ENCODE measurements around the gene MUCL1. TPM values are rescaled to one million over a fixed set of nuclear protein-coding genes. Genes with fewer than 3 reads are reported as not detected.
A peak's percentile ranks its signal among the peaks of the same experiment; 100 is the strongest.

MUCL1 gene
- total and polyA plus RNA-seq, 2 of the 13 experiments (the other 11 are each of a cell fraction or from before 2014, with no cell fraction given) = not detected

DNA sequence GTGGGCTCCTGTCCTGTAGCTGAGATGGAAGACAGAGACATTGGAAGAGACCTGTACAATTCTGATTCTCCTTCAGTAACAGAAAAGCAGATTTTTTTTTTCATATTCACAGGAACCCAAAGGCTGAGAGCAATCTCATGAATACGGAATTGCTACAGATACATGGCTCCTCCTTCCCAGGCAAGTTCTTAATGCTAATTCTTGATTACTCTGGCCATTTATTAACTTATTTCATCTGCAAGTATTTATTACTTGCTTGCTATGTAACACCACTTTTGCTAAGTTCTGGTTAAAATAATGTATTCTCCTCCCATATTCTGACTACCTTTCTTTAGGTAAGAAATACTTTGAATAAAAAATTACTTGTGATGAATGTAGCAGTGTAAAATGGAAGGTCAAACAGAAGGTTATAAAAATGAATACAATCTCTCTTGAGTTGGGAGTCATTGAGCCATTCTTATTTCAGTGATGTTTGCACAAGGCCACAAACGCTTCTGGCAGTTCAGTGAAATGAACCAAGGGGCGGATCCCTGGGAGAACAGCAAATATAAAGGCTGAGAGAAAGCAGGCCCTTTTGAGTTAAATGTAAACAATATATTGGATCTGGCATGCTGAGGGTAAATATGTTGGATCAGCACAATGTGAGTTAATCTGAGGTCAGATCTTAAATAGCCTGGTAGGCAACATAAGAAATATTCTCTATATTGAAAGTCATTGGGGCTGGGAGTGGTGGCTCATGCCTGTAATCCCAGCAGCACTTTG, 37.6 kb downstream of the MUCL1 start (continued):
- TF ChIP-seq BRCA1 (CRISPR knock-in tag; IDR thresholded peaks at IDR 0.05) = no peak
- TF ChIP-seq ATF1 (CRISPR knock-in tag; IDR thresholded peaks at IDR 0.05) = 0 out of 2 replicates have a peak, but pooled peaks have one; percentile 28
- TF ChIP-seq, protein P1, sequence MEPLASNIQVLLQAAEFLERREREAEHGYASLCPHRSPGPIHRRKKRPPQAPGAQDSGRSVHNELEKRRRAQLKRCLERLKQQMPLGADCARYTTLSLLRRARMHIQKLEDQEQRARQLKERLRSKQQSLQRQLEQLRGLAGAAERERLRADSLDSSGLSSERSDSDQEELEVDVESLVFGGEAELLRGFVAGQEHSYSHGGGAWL (CRISPR knock-in tag; IDR thresholded peaks at IDR 0.05) = no peak
- TF ChIP-seq, protein P2, sequence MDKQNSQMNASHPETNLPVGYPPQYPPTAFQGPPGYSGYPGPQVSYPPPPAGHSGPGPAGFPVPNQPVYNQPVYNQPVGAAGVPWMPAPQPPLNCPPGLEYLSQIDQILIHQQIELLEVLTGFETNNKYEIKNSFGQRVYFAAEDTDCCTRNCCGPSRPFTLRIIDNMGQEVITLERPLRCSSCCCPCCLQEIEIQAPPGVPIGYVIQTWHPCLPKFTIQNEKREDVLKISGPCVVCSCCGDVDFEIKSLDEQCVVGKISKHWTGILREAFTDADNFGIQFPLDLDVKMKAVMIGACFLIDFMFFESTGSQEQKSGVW (CRISPR knock-in tag; IDR thresholded peaks at IDR 0.05; ENCODE audit: borderline replicate concordance) = no peak
- TF ChIP-seq HNRNPL (IDR thresholded peaks at IDR 0.05; ENCODE audit: low read depth, low read length) = no peak
- TF ChIP-seq, protein P3, sequence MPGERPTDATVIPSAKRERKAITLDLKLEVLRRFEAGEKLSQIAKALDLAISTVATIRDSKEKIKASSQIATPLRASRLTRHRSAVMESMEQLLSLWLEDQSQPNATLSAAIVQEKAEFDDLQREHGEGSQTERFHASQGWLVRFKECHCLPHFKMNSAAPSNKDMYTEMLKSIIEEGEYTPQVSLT (CRISPR knock-in tag; IDR thresholded peaks at IDR 0.05; ENCODE audit: borderline replicate concordance, low read depth) = no peak
- no peak for TF ChIP-seq ZNF17 (CRISPR knock-in tag; IDR thresholded peaks at IDR 0.05)
- TF ChIP-seq, protein P4, sequence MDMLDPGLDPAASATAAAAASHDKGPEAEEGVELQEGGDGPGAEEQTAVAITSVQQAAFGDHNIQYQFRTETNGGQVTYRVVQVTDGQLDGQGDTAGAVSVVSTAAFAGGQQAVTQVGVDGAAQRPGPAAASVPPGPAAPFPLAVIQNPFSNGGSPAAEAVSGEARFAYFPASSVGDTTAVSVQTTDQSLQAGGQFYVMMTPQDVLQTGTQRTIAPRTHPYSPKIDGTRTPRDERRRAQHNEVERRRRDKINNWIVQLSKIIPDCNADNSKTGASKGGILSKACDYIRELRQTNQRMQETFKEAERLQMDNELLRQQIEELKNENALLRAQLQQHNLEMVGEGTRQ (IDR thresholded peaks at IDR 0.05; ENCODE audit: low read depth, low read length) = no peak
- TF ChIP-seq, protein P4 (CRISPR knock-in tag; IDR thresholded peaks at IDR 0.05; ENCODE audit: borderline replicate concordance) = no peak
- no peak for TF ChIP-seq ZNF782 (CRISPR knock-in tag; IDR thresholded peaks at IDR 0.05; ENCODE audit: borderline replicate concordance)
- no peak for TF ChIP-seq RNF2 (conservative IDR thresholded peaks at IDR 0.05; ENCODE audit: low read depth)
- TF ChIP-seq ZNF326 (CRISPR knock-in tag; IDR thresholded peaks at IDR 0.05; ENCODE audit: borderline replicate concordance) = no peak
- no peak for TF ChIP-seq ZNF749 (CRISPR knock-in tag; IDR thresholded peaks at IDR 0.05; ENCODE audit: borderline replicate concordance)
- TF ChIP-seq, protein P5, sequence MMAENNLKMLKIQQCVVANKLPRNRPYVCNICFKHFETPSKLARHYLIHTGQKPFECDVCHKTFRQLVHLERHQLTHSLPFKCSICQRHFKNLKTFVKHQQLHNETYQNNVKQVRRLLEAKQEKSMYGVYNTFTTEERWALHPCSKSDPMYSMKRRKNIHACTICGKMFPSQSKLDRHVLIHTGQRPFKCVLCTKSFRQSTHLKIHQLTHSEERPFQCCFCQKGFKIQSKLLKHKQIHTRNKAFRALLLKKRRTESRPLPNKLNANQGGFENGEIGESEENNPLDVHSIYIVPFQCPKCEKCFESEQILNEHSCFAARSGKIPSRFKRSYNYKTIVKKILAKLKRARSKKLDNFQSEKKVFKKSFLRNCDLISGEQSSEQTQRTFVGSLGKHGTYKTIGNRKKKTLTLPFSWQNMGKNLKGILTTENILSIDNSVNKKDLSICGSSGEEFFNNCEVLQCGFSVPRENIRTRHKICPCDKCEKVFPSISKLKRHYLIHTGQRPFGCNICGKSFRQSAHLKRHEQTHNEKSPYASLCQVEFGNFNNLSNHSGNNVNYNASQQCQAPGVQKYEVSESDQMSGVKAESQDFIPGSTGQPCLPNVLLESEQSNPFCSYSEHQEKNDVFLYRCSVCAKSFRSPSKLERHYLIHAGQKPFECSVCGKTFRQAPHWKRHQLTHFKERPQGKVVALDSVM (CRISPR knock-in tag; IDR thresholded peaks at IDR 0.05) = no peak
- no peak for TF ChIP-seq ZBTB38 (CRISPR knock-in tag; IDR thresholded peaks at IDR 0.05)
- no peak for TF ChIP-seq ZNF766 (CRISPR knock-in tag; IDR thresholded peaks at IDR 0.05; ENCODE audit: borderline replicate concordance)
- TF ChIP-seq, protein P6, sequence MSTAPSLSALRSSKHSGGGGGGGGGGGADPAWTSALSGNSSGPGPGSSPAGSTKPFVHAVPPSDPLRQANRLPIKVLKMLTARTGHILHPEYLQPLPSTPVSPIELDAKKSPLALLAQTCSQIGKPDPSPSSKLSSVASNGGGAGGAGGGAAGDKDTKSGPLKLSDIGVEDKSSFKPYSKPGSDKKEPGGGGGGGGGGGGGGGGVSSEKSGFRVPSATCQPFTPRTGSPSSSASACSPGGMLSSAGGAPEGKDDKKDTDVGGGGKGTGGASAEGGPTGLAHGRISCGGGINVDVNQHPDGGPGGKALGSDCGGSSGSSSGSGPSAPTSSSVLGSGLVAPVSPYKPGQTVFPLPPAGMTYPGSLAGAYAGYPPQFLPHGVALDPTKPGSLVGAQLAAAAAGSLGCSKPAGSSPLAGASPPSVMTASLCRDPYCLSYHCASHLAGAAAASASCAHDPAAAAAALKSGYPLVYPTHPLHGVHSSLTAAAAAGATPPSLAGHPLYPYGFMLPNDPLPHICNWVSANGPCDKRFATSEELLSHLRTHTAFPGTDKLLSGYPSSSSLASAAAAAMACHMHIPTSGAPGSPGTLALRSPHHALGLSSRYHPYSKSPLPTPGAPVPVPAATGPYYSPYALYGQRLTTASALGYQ (CRISPR knock-in tag; IDR thresholded peaks at IDR 0.05) = peak; percentile 88
- TF ChIP-seq ZNF703 (CRISPR knock-in tag; IDR thresholded peaks at IDR 0.05; ENCODE audit: borderline replicate concordance) = no peak
- TF ChIP-seq, protein P7, sequence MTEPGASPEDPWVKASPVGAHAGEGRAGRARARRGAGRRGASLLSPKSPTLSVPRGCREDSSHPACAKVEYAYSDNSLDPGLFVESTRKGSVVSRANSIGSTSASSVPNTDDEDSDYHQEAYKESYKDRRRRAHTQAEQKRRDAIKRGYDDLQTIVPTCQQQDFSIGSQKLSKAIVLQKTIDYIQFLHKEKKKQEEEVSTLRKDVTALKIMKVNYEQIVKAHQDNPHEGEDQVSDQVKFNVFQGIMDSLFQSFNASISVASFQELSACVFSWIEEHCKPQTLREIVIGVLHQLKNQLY (CRISPR knock-in tag; IDR thresholded peaks at IDR 0.05) = no peak
- peak; percentile 53; the same call in 1 of the 2 replicates for TF ChIP-seq BCL6 (CRISPR knock-in tag; IDR thresholded peaks at IDR 0.05)
- no peak for TF ChIP-seq AGO1 (IDR thresholded peaks at IDR 0.05; ENCODE audit: low read depth, low read length, poor library complexity, severe bottlenecking)

All from HepG2 (cell line).